ENCODE data around the gene PIK3C2A.

DNA sequence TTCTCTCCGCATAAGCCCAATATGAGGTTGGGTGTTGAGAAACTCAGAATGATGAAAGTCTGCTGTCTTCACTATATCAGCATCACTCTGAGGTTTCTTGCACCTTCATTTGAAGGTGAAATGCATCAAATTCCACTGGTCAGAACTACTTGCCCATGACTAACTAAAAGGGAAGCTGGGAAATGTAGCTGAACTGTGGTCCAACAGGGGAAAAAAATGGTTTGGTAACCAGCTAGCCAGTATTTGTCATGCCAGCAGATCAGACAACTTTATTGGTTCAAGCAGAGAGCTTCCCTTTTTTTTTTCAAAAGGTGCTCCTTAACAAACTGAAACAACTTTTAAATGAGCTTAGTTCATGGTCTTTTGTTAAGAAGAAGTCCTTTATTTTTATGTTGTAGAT, 14.2 kb upstream of the PIK3C2A start:
- TF ChIP-seq, protein P1, sequence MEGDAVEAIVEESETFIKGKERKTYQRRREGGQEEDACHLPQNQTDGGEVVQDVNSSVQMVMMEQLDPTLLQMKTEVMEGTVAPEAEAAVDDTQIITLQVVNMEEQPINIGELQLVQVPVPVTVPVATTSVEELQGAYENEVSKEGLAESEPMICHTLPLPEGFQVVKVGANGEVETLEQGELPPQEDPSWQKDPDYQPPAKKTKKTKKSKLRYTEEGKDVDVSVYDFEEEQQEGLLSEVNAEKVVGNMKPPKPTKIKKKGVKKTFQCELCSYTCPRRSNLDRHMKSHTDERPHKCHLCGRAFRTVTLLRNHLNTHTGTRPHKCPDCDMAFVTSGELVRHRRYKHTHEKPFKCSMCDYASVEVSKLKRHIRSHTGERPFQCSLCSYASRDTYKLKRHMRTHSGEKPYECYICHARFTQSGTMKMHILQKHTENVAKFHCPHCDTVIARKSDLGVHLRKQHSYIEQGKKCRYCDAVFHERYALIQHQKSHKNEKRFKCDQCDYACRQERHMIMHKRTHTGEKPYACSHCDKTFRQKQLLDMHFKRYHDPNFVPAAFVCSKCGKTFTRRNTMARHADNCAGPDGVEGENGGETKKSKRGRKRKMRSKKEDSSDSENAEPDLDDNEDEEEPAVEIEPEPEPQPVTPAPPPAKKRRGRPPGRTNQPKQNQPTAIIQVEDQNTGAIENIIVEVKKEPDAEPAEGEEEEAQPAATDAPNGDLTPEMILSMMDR (IDR thresholded peaks at IDR 0.05) = no peak
- TF ChIP-seq POLR2A (IDR thresholded peaks at IDR 0.05) = no peak
